T-helper 2 cell treated with Interferon-gamma antibody and Interleukin-4, amounts not matched to agents 5 μg/mL and 100 μg/mL, for 36 hours (primary cell): ENCODE measurements around the gene CARD9.

Experiments
- DNase-seq: peaks from one replicate; pipeline ENCODE4 v3.0.0; 2021; ENCODE audit warnings: low spot score
- H3K27ac Mint-ChIP-seq: one replicate; pipeline ENCODE4 v1.8.0; 2021; ENCODE audit warnings: mild to moderate bottlenecking, mixed read lengths
- H3K27me3 Mint-ChIP-seq: one replicate; pipeline ENCODE4 v1.8.0; 2021; ENCODE audit warnings: low read depth, mixed read lengths
- H3K36me3 Mint-ChIP-seq: one replicate; pipeline ENCODE4 v1.8.0; 2021; ENCODE audit warnings: low read depth, mixed read lengths
- H3K4me1 Mint-ChIP-seq: one replicate; pipeline ENCODE4 v1.8.0; 2021; ENCODE audit warnings: low read depth, mixed read lengths
- H3K4me3 Mint-ChIP-seq: one replicate; pipeline ENCODE4 v1.8.0; 2022; ENCODE audit warnings: mild to moderate bottlenecking, moderate library complexity, mixed read lengths
- H3K9me3 Mint-ChIP-seq: one replicate; pipeline ENCODE4 v1.8.0; 2021; ENCODE audit warnings: mixed read lengths

The CARD9 gene

DNA sequence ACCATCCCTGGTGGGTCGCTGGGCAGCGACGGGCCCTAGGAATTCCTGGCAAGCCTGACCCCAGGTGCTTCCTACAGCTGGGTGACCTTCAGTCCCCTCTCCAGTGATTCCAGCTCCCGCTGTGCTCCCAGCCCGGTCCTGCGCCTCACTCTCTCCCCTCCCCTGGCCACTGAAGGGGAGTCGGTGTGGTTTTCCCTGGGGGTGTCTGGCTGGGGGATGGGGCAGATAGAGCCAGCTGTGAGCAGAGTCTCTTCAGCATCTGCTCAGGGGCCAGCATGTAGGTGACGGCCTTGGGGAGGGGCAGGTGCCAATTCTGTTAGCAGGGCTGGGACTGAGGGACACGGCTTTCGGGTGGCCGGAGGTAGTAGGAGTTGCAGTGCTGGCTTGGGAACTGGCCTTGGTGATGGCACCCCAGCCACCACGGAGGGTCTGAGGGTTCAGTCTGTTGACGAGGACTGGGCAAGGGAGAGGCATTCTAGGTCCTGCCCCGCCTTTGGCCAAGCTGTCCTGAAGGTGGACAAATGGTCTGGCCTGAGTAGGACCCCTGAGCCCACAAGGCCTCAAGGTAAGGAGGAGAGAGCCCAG is 43.0 kb downstream of the CARD9 start:
- Mint-ChIP-seq H3K27me3 (no peaks in the 10 kb centered on the region), H3K4me1 (peaks cover 3% of the 10 kb centered on the region), H3K4me3 (no peak overlapping the region), H3K36me3 (no peaks in the 10 kb centered on the region), H3K9me3 (no peaks in the 10 kb centered on the region), H3K27ac (no peak overlapping the region)
- DNase-seq = no peak

DNA sequence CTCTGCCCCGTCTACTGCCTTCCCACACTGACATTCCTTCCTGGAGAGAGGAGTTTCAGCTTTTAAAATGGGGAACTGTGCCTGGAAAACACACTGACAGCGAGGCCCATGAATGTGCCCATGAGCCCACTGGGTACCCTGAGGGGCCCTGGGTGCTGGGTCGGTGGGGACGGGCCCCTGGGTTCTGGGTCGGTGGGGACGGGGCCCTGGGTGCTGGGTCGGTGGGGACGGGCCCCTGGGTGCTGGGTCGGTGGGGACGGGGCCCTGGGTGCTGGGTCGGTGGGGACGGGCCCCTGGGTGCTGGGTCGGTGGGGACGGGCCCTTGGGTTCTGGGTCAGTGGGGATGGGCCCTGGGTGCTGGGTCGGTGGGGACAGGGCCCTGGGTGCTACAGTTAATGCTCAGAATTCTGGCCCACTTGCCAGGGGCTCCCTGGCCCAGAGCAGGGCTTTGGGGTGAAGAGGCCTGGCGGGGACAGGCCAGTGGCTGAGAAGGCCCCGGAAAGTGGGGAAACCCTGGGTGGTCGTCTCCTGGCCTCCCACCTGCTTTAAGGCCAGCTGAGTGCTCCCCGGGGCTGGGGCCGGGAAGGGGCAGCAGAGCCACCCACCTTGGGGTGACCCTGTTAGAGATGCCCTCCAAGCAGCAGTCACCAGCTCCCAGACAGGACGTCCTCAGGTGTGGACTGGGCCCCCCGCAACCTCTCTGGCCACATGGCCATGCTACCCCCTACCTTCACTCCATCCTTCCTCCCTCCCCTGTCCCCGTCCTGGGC is 43.6 kb downstream of the CARD9 start:
- Mint-ChIP-seq H3K27me3 (no peaks in the 10 kb centered on the region), H3K27ac (no peak overlapping the region), H3K9me3 (no peaks in the 10 kb centered on the region), H3K36me3 (no peaks in the 10 kb centered on the region), H3K4me3 (no peak overlapping the region), H3K4me1 (peaks cover 3% of the 10 kb centered on the region)
- no peak for DNase-seq

DNA sequence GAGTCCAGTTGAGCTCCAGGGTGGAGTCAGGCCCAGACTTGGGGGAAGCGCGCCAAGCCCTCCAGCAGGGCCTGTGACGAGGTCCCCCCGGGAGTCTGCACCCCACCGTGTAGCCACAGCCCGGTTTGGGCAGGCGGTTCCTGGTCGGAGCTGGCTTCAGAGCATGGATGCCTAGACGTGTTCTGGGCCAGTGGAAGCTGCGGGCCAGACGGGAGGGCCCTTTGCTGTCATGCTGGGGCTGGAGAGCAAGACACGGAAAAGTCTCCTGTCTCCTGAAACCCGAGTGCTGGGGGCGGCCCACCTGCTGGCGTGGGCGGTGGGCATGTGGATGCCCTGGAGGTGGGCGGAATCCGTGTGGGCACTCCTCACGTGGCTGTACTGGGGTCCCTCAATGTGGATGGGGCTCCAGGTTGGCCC is 44.2 kb downstream of the CARD9 start:
- H3K27me3 Mint-ChIP-seq = no peaks in the 10 kb centered on the region
- peaks cover 3% of the 10 kb centered on the region for H3K4me1 Mint-ChIP-seq
- no peaks in the 10 kb centered on the region for H3K36me3 Mint-ChIP-seq
- no peak overlapping the region for H3K27ac Mint-ChIP-seq
- no peak overlapping the region for H3K4me3 Mint-ChIP-seq
- DNase-seq = no peak
- no peaks in the 10 kb centered on the region for H3K9me3 Mint-ChIP-seq

DNA sequence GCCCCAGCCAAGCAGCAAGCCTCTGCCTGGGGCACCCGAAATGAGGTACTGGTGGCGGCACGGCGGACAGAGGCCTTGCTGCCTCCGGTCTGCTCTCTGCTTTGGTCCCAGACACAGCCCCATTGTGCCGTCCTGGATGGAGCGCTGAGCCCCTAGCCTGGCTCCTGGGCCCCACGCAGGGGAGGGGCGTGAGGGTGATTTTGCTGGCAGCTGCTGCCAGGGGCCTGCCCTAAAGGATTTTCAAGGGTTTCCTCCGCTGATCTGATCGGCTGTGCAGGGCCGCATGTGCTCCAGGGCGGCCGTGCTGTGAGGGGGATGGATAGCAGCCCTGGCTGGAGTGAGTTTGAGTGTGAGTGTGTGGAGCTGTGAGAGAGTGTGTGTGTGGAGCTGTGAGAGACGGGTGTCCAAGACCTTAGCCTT is 44.8 kb downstream of the CARD9 start:
- Mint-ChIP-seq H3K27ac (no peak overlapping the region), H3K4me3 (peak overlapping the region; percentile 52), H3K9me3 (no peaks in the 10 kb centered on the region), H3K27me3 (no peaks in the 10 kb centered on the region), H3K4me1 (peaks cover 3% of the 10 kb centered on the region), H3K36me3 (no peaks in the 10 kb centered on the region)
- no peak for DNase-seq

DNA sequence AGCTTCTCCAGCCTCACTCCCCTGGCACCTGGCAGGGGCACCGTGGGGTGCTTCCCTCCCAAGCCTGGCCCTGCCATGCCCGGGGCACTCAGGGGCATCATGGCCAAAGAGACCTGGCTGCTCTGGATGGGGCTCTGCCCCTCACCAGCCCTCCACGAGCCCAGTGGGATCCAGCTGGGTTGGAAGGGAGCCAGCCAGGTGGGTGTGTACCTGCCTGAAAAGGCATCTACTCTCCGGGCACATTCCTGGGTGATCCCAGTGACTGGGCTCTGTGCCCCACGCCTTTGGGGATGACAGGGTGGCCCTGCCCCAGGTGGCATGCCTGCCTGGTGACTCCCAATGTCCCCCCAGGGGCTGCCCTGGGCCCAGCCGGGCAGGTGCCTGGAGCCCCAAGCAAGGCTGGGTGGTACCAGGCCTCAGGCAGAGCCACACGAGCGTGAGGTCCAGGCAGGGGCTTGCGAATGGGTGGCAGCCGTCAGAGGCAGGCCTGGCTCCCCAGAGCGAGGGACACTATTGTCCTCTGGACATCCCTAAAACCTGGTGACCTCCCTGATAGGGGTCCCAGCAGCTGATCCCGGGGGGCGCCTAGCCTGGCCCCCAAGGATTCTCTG is 45.4 kb downstream of the CARD9 start:
- DNase-seq = no peak
- Mint-ChIP-seq H3K4me1 (peaks cover 3% of the 10 kb centered on the region), H3K4me3 (peak overlapping the region; percentile 24), H3K27ac (no peak overlapping the region), H3K27me3 (no peaks in the 10 kb centered on the region), H3K36me3 (no peaks in the 10 kb centered on the region), H3K9me3 (no peaks in the 10 kb centered on the region)

DNA sequence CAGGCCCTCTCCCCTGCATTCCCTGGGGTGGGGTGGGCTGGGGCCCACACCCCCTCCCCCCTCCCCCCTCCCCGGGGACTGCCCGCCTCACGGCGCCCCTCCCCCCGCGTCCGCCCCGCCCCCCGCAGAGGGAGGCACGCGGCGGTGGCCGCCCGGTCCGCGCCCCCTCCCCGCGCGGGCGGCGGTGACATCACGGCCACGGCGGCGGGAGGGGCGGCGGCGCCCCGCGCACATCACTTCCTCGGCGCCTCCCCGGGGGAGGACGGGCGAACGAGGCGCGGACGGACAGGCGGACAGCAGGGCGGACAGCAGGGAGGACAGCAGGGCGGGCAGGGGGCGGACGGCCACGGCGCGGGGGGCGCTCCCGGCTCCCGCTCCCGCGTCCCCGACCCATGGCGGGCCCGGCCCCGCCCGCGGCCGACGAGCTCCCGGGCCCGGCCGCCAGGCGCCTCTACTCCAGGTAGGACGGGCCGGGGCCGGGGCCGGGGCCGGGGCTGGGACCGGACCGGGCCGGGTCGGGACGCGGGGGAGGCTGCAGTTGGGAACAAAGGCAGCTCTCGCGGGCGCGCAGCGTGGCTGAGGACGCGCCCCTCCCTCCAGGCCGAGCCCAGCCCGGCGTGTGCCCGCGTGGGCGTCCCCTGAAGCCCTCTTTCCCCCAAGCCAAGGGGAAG is 46.0 kb downstream of the CARD9 start, which contains the start of gene GPSM1:
Gene GPSM1, plus strand, starts transcription at position 236 of the 671 bp plus-strand sequence. Its CDS starts 157 bp downstream, at position 393.
- Mint-ChIP-seq H3K36me3 (no peaks in the 10 kb centered on the region), H3K4me3 (peak within 1 kb of the TSS; percentile 68), H3K4me1 (peaks cover 3% of the 10 kb centered on the region), H3K9me3 (no peaks in the 10 kb centered on the region), H3K27me3 (no peaks in the 10 kb centered on the region), H3K27ac (no peak within 1 kb of the TSS)
- DNase-seq = peak; percentile 60

DNA sequence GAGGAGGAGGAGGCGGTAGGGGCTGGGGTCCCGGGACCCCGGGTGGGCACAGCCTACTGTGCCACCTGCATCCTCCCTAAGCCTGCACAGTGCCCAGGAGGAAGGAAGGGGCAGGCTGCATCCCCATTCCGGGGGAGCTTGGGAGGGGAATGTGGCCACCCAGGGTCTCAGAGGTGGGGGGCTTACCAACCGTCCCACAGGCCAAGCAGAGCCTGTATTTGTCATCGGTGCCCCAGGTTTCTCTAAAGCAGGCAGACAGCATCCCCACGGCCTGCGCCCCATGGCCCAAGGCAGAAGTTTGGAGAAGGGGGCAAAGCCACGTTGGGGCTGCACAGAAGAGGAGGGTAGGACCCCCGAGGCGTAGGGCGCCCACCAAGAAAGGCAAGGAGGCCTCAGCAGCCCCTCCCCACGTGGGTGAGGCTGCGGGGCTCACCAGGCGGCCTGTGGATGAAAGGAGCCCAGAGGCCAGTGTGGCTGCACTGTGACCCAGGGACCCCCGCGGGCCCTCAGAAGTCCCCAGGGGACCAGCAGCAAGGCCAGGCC is 46.6 kb downstream of the CARD9 start:
- H3K27ac Mint-ChIP-seq = no peak overlapping the region
- DNase-seq = no peak
- H3K36me3 Mint-ChIP-seq = no peaks in the 10 kb centered on the region
- H3K9me3 Mint-ChIP-seq = no peaks in the 10 kb centered on the region
- peaks cover 3% of the 10 kb centered on the region for H3K4me1 Mint-ChIP-seq
- no peaks in the 10 kb centered on the region for H3K27me3 Mint-ChIP-seq
- H3K4me3 Mint-ChIP-seq = peak overlapping the region; percentile 68

DNA sequence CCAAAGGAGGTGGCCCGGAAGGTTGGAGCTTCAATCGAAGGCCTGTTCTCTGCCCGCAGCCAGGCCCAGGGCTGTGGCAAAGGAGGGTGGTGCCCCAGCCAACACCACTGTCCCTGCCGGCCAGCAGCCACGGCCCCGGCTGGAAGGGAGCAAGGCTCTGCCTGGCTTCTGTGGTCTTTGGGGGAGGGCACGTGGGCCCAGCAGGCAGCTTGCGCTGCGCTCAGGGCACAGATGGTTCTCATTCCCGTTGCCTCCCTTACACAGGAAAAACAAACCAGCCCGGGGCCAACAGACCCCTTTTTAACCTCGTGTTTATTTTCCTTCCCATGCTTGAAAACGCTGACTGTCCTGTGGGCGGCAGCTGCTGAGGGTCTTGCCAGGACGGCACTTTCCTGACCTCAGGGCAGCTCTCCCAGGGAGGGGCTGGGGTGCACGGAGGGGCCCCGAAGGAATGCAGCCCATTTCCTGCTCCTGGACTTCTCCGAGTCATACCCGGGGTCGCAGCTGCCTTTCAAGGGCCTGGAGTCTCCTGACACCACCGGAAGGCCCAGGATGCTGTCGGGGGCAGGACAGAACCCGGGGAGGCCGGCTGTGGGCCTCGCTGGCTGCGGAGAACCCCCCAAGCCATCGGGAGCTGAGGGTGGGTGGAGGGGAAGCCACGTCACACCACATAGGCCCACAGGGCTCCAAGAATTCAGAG is 47.3 kb downstream of the CARD9 start:
- Mint-ChIP-seq H3K4me3 (no peak overlapping the region), H3K4me1 (peaks cover 3% of the 10 kb centered on the region), H3K27ac (no peak overlapping the region), H3K27me3 (no peaks in the 10 kb centered on the region), H3K36me3 (no peaks in the 10 kb centered on the region), H3K9me3 (no peaks in the 10 kb centered on the region)
- DNase-seq = no peak

DNA sequence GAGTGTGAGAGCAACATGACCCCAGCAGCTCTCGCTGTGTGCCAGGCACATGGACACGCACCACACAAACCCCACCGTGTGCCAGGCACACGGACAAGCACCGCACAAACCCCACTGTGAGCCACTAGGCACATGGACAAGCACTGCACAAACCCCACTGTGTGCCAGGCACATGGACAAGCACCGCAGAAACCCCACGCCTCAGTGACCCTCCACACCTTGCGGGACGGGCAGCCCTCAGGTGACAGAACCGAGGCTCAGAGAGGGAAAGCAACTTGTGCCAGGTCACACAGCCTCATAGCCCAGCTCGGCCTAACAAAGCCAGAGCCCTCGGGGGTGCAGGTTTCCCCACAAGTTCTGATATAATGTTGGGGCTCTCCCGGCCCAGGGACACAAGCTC is 48.1 kb downstream of the CARD9 start:
- H3K4me1 Mint-ChIP-seq = peaks cover 3% of the 10 kb centered on the region
- DNase-seq = no peak
- no peak overlapping the region for H3K4me3 Mint-ChIP-seq
- no peaks in the 10 kb centered on the region for H3K36me3 Mint-ChIP-seq
- no peak overlapping the region for H3K27ac Mint-ChIP-seq
- H3K27me3 Mint-ChIP-seq = no peaks in the 10 kb centered on the region
- no peaks in the 10 kb centered on the region for H3K9me3 Mint-ChIP-seq

DNA sequence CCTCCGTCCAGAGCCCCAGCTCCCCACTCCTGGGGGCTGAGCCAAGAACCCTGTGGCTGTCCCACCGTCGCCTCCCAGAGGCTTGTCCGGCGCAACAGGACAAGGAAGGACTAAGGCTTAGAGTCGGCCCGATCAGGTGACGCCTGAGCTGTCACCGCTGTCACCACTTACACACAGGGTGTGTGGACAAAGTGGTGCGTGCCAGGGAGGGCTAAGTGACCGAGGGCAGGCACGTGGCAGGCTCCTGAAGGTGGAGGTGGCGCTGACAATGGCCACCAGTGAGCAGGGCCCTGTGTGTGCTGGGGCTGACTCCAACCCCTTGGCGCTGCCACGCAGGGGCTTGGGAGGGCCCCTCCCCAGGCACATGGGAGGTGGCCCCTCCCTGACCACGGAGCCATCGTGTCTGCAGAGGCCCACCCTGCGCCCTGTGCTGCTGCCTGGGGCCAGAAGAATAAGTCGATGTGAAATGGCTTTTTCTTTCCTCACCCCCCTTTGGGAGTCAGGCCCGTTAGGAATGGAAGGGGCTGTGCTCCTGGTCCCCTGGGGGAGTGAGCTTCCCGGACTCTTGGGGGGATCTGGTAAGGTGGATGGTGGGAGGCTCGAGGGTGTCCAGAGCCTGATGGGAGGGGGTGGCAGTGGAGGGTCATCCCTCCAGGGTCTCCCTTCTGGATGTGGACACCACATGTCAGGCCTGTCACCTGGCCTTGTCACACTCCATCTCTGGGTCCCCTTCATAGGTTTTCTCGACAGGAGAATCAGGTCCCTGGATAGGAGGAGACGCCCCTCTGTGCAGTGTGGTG is 48.8 kb downstream of the CARD9 start:
- Mint-ChIP-seq H3K27ac (no peak overlapping the region), H3K9me3 (no peaks in the 10 kb centered on the region), H3K4me3 (no peak overlapping the region), H3K27me3 (no peaks in the 10 kb centered on the region), H3K4me1 (peaks cover 3% of the 10 kb centered on the region), H3K36me3 (no peaks in the 10 kb centered on the region)
- no peak for DNase-seq

DNA sequence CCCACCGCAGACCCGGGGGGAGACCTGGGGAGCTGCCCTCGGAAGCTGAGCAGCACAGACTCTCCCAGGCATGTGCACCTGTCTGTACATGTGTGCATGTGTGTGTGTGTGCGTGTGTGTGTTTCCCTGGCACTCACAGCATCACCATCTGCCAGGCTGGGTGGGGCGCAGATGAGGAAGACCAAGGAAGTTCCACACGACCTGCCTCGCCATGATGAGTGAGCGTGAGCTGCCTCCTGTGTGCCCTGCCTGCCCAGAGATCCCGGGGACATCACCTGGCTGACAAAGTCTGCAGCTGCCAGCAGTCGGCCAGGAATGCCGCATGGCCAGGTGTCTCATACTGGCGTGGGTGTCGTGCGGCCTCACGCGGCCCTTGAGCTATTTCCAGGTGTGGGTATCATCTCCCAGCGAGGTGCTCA is 50.1 kb downstream of the CARD9 start:
- Mint-ChIP-seq H3K9me3 (no peaks in the 10 kb centered on the region), H3K27me3 (no peaks in the 10 kb centered on the region), H3K4me3 (no peak overlapping the region), H3K36me3 (no peaks in the 10 kb centered on the region), H3K4me1 (no peaks in the 10 kb centered on the region), H3K27ac (no peak overlapping the region)
- no peak for DNase-seq

DNA sequence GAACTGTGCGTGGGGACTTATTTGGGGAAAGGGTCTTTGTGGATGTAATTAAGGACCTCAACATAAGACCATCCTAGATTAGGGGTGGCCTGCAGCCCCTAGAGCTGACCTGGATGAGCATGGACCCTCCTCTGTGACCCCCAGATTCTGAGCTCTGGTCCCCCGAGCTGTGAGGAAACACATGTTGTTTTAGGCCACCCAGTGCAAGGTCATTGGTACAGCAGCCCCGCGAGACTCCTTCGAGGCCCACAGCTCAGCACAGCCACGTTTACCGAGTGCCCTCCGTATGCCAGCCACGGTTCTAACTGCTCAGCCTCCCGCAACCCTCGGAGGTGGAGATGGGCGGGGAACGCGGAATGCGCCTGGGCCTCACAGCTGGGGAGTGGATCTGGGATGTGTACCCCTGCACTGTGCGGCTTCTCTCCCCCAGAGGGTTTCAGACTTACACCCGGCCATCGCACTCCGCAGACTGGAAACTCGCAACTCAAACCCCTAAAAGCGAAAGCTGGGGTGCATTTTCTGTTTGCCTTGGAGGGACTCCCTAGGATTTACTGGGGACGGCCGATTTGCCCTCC is 50.6 kb downstream of the CARD9 start:
- DNase-seq = no peak
- H3K4me1 Mint-ChIP-seq = no peaks in the 10 kb centered on the region
- no peak overlapping the region for H3K4me3 Mint-ChIP-seq
- H3K27me3 Mint-ChIP-seq = no peaks in the 10 kb centered on the region
- H3K36me3 Mint-ChIP-seq = no peaks in the 10 kb centered on the region
- H3K9me3 Mint-ChIP-seq = no peaks in the 10 kb centered on the region
- H3K27ac Mint-ChIP-seq = no peak overlapping the region
